Right lobe of liver (tissue), 6 donors: ENCODE data around the gene CNGB1. TPM values are rescaled to one million over a fixed set of nuclear protein-coding genes. Genes with fewer than 3 reads are reported as not detected.
A peak's percentile ranks its signal among the peaks of the same experiment; 100 is the strongest.

ENCODE experiments used
- ATAC-seq, 4 donors: fragments of 200-7000 bp; cut with Tn5 transposase; one replicate each; pipeline ENCODE4 v1.9.1; 2020; ENCODE audit warnings: mild to moderate bottlenecking in 4 of 4, moderate library complexity in 4 of 4
- DNase-seq, 3 donors: peaks; one replicate each; pipeline ENCODE4 v3.0.0-alpha.2; 2020
- H3K27ac ChIP-seq, 3 donors: fragments of 200-600 bp; one replicate each; pipeline ENCODE4 v1.8.0; 2022
- H3K27me3 ChIP-seq, 2 donors: fragments of 200-600 bp; one replicate each; pipeline ENCODE4 v1.8.0; 2022
- H3K36me3 ChIP-seq, 4 donors: fragments of 200-600 bp; sonication (generic) in 1 of 4; one replicate each; pipeline versions ENCODE4 v1.5.1 to v1.8.0; 2017 to 2022; ENCODE audit warnings: control low read depth in 1 of 4
- H3K4me1 ChIP-seq, 4 donors: fragments of 200-600 bp; sonication (generic) in 1 of 4; one replicate each; pipeline versions ENCODE4 v1.5.1 to v1.8.0; 2017 to 2022; ENCODE audit warnings: control low read depth in 1 of 4
- H3K4me3 ChIP-seq, 3 donors: fragments of 200-600 bp; one replicate each; pipeline ENCODE4 v1.8.0; 2022
- H3K9me3 ChIP-seq, 4 donors: fragments of 200-600 bp; sonication (generic) in 1 of 4; one replicate each; pipeline versions ENCODE4 v1.5.1 to v1.8.0; 2017 to 2022; ENCODE audit warnings: control low read depth in 1 of 4
- CTCF ChIP-seq, 4 donors: fragments of 200-600 bp in 3 of 4; fragments of 450-650 bp in 1 of 4; IDR thresholded peaks; one replicate each; pipeline versions ENCODE4 v1.5.1 to v1.8.0; 2016 to 2022; ENCODE audit warnings: antibody characterized with exemption in 4 of 4, mild to moderate bottlenecking in 2 of 4
- POLR2A ChIP-seq: fragments of 450-650 bp; IDR thresholded peaks from one replicate; pipeline ENCODE4 v1.6.1; 2017; ENCODE audit warnings: antibody characterized with exemption, mild to moderate bottlenecking
- WGBS: methylation state at CpG from one replicate; pipeline ENCODE4 v1.1.6; 2018; ENCODE audit warnings: low coverage, low lambda C conversion rate; ENCODE audit not compliant: insufficient coverage; ENCODE audit errors: missing lambda C conversion rate; 5-methylcytosine and 5-hydroxymethylcytosine counted together
- intact Hi-C, 2 donors: fragments of 100-400 bp; cut with DNase I; formaldehyde crosslinking; loops; one replicate each; pipeline versions ENCODE4 v1.11.2 to v1.14.1; 2022
- total RNA-seq, 6 experiments: library from RNA; depleted of rRNA in 2 of 6; stranded (reverse); fragments of >200 nt in 2 of 6; fragmentation: NEBNext Ultra II Directional in 3 of 6; extraction: Animal tissue kit (Norgen Biotek cat#: 25700) in 3 of 6; gene quantifications; one replicate each; pipeline versions ENCODE4 v1.1.0 to v1.2.4, GENCODE V29; 2016 to 2023
- donor health status: DM: no; HTN: yes; CAD: no.
- donor health status: DM: no; HTN: no; CAD: no.
- donor health status: DM: no; HTN: no; CAD: no.
- donor health status: DM: no; HTN: yes; CAD: no.
- donor health status: DM: no; HTN: yes; CAD: no.

The CNGB1 gene
- total RNA-seq, 6 experiments from 2014 or later: not detected

- Histone ChIP-seq H3K9me3 (no peaks in the 10 kb centered on the region), H3K27ac (no peak overlapping the region), H3K27me3 (no peaks in the 10 kb centered on the region), H3K4me3 (no peak overlapping the region), H3K4me1 (peaks cover 0 to 4% (median 1%) of the 10 kb centered on the region in 4 donors), H3K36me3 (no peaks in the 10 kb centered on the region)
- DNase-seq (no peak), ATAC-seq (peak in 1 of 4 donors; percentile 18)
- TF ChIP-seq CTCF (IDR thresholded peaks at IDR 0.05) (no peak), POLR2A (no peak)
- 96% methylated on average over 3 of the region's 9 CpGs for WGBS
- intact Hi-C loops: no loop called here
Observed at GRCh38 chr16:57846078-57846697, 124.7 kb downstream of the CNGB1 start.

GRCh38 chr16:57845115-57845514 is 125.8 kb downstream of the CNGB1 start:
- TF ChIP-seq POLR2A (no peak), CTCF (IDR thresholded peaks at IDR 0.05) (no peak)
- WGBS: 70% methylated on average over 8 of the region's 8 CpGs

GRCh38 chr16:57844416-57845030 is 126.4 kb downstream of the CNGB1 start:
- H3K27ac ChIP-seq: no peak overlapping the region
- intact Hi-C loops: no loop called here
- H3K4me3 ChIP-seq: no peak overlapping the region
- no peaks in the 10 kb centered on the region for H3K27me3 ChIP-seq
- WGBS: 90% methylated on average over 2 of the region's 10 CpGs
- ATAC-seq (peak in 1 of 4 donors; percentile 9), DNase-seq (no peak)
- no peaks in the 10 kb centered on the region for H3K36me3 ChIP-seq
- peaks cover 0 to 10% (median 2%) of the 10 kb centered on the region in 4 donors for H3K4me1 ChIP-seq
- H3K9me3 ChIP-seq: no peaks in the 10 kb centered on the region
- no peak for TF ChIP-seq CTCF (IDR thresholded peaks at IDR 0.05)
- no peak for TF ChIP-seq POLR2A

More at GRCh38 chr16:57845115-57845514, 125.8 kb downstream of the CNGB1 start:
- Histone ChIP-seq H3K27ac (no peak overlapping the region), H3K4me1 (peaks cover 0 to 10% (median 2%) of the 10 kb centered on the region in 4 donors), H3K27me3 (no peaks in the 10 kb centered on the region), H3K9me3 (no peaks in the 10 kb centered on the region), H3K36me3 (no peaks in the 10 kb centered on the region), H3K4me3 (no peak overlapping the region)
- ATAC-seq: no peak
- DNase-seq: no peak
- intact Hi-C loops: no loop called here

GRCh38 chr16:57843400-57843799 is 127.5 kb downstream of the CNGB1 start:
- no peaks in the 10 kb centered on the region for H3K36me3 ChIP-seq
- H3K9me3 ChIP-seq: no peaks in the 10 kb centered on the region
- no CpG with 5 or more reads among the region's 1 CpG for WGBS
- H3K4me3 ChIP-seq: no peak overlapping the region
- TF ChIP-seq CTCF (IDR thresholded peaks at IDR 0.05): no peak
- no peak for TF ChIP-seq POLR2A
- ATAC-seq (no peak), DNase-seq (no peak)
- no peak overlapping the region for H3K27ac ChIP-seq
- H3K27me3 ChIP-seq: no peaks in the 10 kb centered on the region
- intact Hi-C loops: no loop called here
- peaks cover 0 to 10% (median 2%) of the 10 kb centered on the region in 4 donors for H3K4me1 ChIP-seq
